Endodermal cell (in vitro differentiated cells): Measurements from ENCODE around the gene SPPL2A. TPM values are rescaled to one million over a fixed set of nuclear protein-coding genes. Genes with fewer than 3 reads are reported as not detected.
A peak's percentile ranks its signal among the peaks of the same experiment; 100 is the strongest.
"Not testable (repeated sequence)": the region's sequence is repeated elsewhere in the genome, so short reads cannot be mapped to it uniquely, and the experiment has no call there.

Source experiments
- DNase-seq: peaks from one replicate; pipeline ENCODE4 v3.0.0-alpha.2; 2017
- H3K27ac ChIP-seq: 2 replicates; pipeline ENCODE4 v1.5.1; 2013; ENCODE audit warnings: mild to moderate bottlenecking, low read depth, low read length, moderate library complexity
- H3K27me3 ChIP-seq: 2 replicates; pipeline ENCODE4 v1.6.1; 2013; ENCODE audit warnings: mild to moderate bottlenecking, low read length, moderate library complexity; ENCODE audit not compliant: insufficient read depth, control insufficient read depth, poor library complexity, severe bottlenecking
- H3K36me3 ChIP-seq: 2 replicates; pipeline ENCODE4 v1.7.0; 2013; ENCODE audit warnings: mild to moderate bottlenecking, low read length, moderate library complexity; ENCODE audit not compliant: control insufficient read depth, insufficient read depth
- H3K4me1 ChIP-seq: one replicate; pipeline ENCODE4 v1.7.0; 2013; ENCODE audit warnings: low read length; ENCODE audit not compliant: control insufficient read depth, insufficient read depth
- H3K4me3 ChIP-seq: 2 replicates; pipeline ENCODE4 v1.5.1; 2013; ENCODE audit warnings: mild to moderate bottlenecking, low read length, moderate library complexity
- H3K9ac ChIP-seq: 2 replicates; pipeline ENCODE4 v1.6.1; 2013; ENCODE audit warnings: mild to moderate bottlenecking, low read length, moderate library complexity; ENCODE audit not compliant: poor library complexity, severe bottlenecking; ENCODE audit errors: extremely low read depth
- H3K9me3 ChIP-seq: 2 replicates; pipeline ENCODE4 v1.6.1; 2013; ENCODE audit warnings: mild to moderate bottlenecking, low read length, moderate library complexity; ENCODE audit not compliant: control insufficient read depth
- H3K27ac Mint-ChIP-seq: 2 replicates; pipeline ENCODE4 v1.8.0; 2020; ENCODE audit warnings: mixed read lengths
- H3K27me3 Mint-ChIP-seq: 2 replicates; pipeline ENCODE4 v1.8.0; 2021; ENCODE audit warnings: mild to moderate bottlenecking, mixed read lengths; ENCODE audit not compliant: insufficient read depth
- H3K36me3 Mint-ChIP-seq: 2 replicates; pipeline ENCODE4 v1.8.0; 2020; ENCODE audit warnings: low read depth, mixed read lengths
- H3K4me1 Mint-ChIP-seq: 2 replicates; pipeline ENCODE4 v1.8.0; 2020; ENCODE audit warnings: mixed read lengths
- H3K4me3 Mint-ChIP-seq: 2 replicates; pipeline ENCODE4 v1.8.0; 2020; ENCODE audit warnings: mild to moderate bottlenecking, moderate library complexity, mixed read lengths
- H3K9me3 Mint-ChIP-seq: 2 replicates; pipeline ENCODE4 v1.8.0; 2020; ENCODE audit warnings: mild to moderate bottlenecking, mixed read lengths
- WGBS, 2 experiments: methylation state at CpG; one replicate each; pipeline versions ENCODE4 v1.1.5 to v1.1.7; 2013; ENCODE audit warnings: missing lambda C conversion rate in 2 of 2, mixed read lengths in 1 of 2; ENCODE audit not compliant: insufficient coverage in 1 of 2, insufficient read length in 1 of 2; 5-methylcytosine and 5-hydroxymethylcytosine counted together
- total RNA-seq, 2 donors: library from RNA; stranded (reverse); fragmentation: NEBNext Ultra II Directional in 1 of 2; extraction: Animal tissue kit (Norgen Biotek cat#: 25700) in 1 of 2; gene quantifications; 2 replicates in 1 of 2; 3 replicates in 1 of 2; pipeline ENCODE4 v1.2.1, GENCODE V29; 2021
- TF ChIP-seq, protein P1 (sequence below): fragments of 200-600 bp; sonication (generic); conservative IDR thresholded peaks from 2 replicates; pipeline ENCODE4 v1.5.0; 2021; ENCODE audit warnings: antibody characterized with exemption, mild to moderate bottlenecking

The SPPL2A gene
- total RNA-seq, 2 donors from 2014 or later, result 62.4 to 78.7 TPM

DNA sequence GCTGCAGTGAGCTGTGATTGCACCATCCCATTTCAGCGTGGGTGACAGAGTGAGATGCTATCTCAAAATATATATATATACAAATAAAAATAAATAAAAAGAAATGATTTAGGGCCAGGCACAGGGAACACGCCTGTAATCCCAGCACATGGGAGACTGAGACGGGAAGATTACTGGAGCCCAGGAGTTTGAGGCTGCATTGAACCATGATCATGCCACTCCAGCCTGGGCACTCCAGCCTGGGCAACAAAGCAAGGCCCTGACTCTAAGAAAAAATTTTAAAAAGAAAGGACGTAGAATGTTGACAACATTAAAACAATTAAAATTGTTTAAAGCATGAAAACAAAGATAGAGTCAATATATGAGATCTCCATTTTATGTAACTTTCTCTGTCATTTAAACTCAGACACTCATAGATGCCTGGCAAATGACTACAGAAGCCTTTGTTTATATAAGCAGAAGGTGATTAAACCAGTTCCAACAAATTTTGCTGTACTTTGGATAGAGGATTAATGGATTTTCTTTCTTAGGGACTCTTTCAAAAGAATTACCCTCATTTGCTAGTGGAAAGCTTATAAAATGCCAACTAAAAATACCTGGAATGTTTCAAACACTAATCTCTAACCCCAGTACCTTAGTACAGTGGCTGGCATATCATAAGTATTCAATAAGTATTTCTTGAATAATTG is 68.3 kb downstream of the SPPL2A start:
- Mint-ChIP-seq H3K4me3 (no peak overlapping the region), H3K27me3 (no peaks in the 10 kb centered on the region), H3K27ac (no peak overlapping the region), H3K36me3 (peaks cover 6% of the 10 kb centered on the region), H3K9me3 (no peaks in the 10 kb centered on the region), H3K4me1 (no peaks in the 10 kb centered on the region)
- 95 to 100% methylated on average over 2 of the region's 4 CpGs for WGBS, 2 experiments
- Histone ChIP-seq H3K27me3 (no peaks in the 10 kb centered on the region), H3K27ac (no peak overlapping the region), H3K9me3 (no peaks in the 10 kb centered on the region), H3K9ac (no peak overlapping the region), H3K4me1 (no peaks in the 10 kb centered on the region), H3K4me3 (no peak overlapping the region), H3K36me3 (no peaks in the 10 kb centered on the region)
- no peak for DNase-seq
- TF ChIP-seq, protein P1, sequence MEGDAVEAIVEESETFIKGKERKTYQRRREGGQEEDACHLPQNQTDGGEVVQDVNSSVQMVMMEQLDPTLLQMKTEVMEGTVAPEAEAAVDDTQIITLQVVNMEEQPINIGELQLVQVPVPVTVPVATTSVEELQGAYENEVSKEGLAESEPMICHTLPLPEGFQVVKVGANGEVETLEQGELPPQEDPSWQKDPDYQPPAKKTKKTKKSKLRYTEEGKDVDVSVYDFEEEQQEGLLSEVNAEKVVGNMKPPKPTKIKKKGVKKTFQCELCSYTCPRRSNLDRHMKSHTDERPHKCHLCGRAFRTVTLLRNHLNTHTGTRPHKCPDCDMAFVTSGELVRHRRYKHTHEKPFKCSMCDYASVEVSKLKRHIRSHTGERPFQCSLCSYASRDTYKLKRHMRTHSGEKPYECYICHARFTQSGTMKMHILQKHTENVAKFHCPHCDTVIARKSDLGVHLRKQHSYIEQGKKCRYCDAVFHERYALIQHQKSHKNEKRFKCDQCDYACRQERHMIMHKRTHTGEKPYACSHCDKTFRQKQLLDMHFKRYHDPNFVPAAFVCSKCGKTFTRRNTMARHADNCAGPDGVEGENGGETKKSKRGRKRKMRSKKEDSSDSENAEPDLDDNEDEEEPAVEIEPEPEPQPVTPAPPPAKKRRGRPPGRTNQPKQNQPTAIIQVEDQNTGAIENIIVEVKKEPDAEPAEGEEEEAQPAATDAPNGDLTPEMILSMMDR, result no peak

DNA sequence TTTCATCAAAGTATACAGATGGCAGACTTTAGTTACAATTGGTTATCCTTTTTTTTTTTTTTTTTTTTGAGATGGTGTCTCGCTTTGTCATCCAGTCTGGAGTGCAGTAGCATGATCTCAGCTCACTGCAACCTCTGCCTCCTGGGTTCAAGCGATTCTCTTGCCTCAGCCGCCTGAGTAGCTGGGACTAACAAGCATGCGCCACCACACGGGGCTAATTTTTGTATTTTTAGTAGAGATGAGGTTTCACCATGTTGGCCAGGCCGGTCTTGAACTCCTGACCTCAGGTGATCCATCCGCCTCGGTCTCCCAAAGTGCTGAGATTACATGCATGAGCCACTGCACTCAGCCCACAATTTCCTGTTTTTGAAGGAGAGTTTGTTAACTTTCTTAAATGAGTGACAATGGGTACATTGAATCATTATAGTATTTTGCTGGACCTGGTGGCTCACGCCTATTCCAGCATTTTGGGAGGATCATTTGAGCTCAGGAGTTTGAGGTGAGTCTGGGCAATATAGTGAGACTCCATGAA is 70.8 kb downstream of the SPPL2A start:
- H3K27me3 Mint-ChIP-seq, H3K4me3 Mint-ChIP-seq, H3K27ac Mint-ChIP-seq, H3K27me3 ChIP-seq, H3K4me1 Mint-ChIP-seq, H3K4me3 ChIP-seq, H3K36me3 ChIP-seq, H3K9me3 Mint-ChIP-seq, H3K36me3 Mint-ChIP-seq, H3K9ac ChIP-seq, H3K9me3 ChIP-seq, H3K4me1 ChIP-seq, H3K27ac ChIP-seq, DNase-seq: not testable (repeated sequence)
- WGBS, 2 experiments, result 93 to 94% methylated on average over 3 to 9 of the region's 9 CpGs

DNA sequence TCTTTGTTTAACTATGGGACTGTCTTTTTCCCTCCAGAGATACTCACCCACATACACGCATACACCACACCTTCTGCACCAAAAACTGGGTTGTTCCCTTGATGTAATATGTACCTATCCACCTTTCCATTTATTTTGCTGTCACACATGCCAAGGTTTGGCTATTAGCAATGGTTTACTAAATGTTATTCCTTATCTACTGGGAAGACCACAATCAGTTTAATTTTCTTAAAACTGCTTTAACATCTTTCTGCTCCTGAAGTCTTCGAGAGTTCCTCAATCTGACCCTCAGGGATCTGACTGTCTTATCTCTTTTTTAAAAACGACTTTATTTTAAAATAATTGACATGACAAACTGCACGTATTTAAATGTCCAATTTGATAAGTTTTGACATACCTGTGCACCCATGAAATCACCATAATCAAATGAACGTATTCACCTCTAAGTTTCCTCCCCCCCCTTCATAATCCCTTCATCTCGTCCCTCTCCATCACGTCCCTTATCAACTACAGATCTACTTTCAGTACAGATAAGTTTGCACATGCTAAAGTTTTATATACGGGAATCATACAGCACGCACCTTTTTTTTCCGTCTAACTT is 78.1 kb downstream of the SPPL2A start:
- WGBS, 2 experiments, result 79 to 89% methylated on average over 9 to 10 of the region's 10 CpGs
- H3K27ac ChIP-seq, result peak overlapping the region; percentile 64

More for the DNA sequence above, 78.1 kb downstream of the SPPL2A start:
- Histone ChIP-seq H3K36me3 (peaks cover 11% of the 10 kb centered on the region), H3K9ac (peak overlapping the region; percentile 92), H3K4me1 (no peaks in the 10 kb centered on the region), H3K9me3 (no peaks in the 10 kb centered on the region), H3K27me3 (no peaks in the 10 kb centered on the region), H3K4me3 (peak overlapping the region; percentile 96)
- H3K9me3 Mint-ChIP-seq, result no peaks in the 10 kb centered on the region
- peaks cover 15% of the 10 kb centered on the region for H3K4me1 Mint-ChIP-seq
- peaks cover 4% of the 10 kb centered on the region for H3K27me3 Mint-ChIP-seq
- DNase-seq, result no peak
- TF ChIP-seq, protein P1, result no peak
- peak overlapping the region; percentile 97 for H3K27ac Mint-ChIP-seq
- H3K36me3 Mint-ChIP-seq, result peaks cover 21% of the 10 kb centered on the region
- peak overlapping the region; percentile 100 for H3K4me3 Mint-ChIP-seq
